Panc1 (cell line): Measurements from ENCODE around the gene WASF3.

Source experiments
- POLR2AphosphoS5 ChIP-seq: IDR thresholded peaks from 2 replicates; pipeline ENCODE4 v1.6.1; 2012; ENCODE audit warnings: mild to moderate bottlenecking, low read depth, low read length, moderate library complexity
- REST ChIP-seq, 2 experiments: IDR thresholded peaks; 2 replicates each; pipeline ENCODE4 v1.6.1; 2011 to 2012; ENCODE audit warnings: low read depth in 2 of 2, control low read depth in 1 of 2, low read length in 1 of 2, mild to moderate bottlenecking in 1 of 2, moderate library complexity in 1 of 2; ENCODE audit not compliant: insufficient read depth in 1 of 2
- SIN3A ChIP-seq: IDR thresholded peaks from 2 replicates; pipeline ENCODE4 v1.6.1; 2012; ENCODE audit warnings: low read depth, mild to moderate bottlenecking, low read length, moderate library complexity, borderline replicate concordance; ENCODE audit not compliant: insufficient read depth
- TCF7L2 ChIP-seq: IDR thresholded peaks from 2 replicates; pipeline ENCODE4 v1.6.1; 2011; ENCODE audit warnings: mild to moderate bottlenecking, low read depth, low read length, inconsistent platforms
- TF ChIP-seq, protein P1 (sequence below): fragments of 450-650 bp; IDR thresholded peaks from 2 replicates; pipeline ENCODE4 v1.5.1; 2017; ENCODE audit warnings: mild to moderate bottlenecking

- TF ChIP-seq, protein P1, sequence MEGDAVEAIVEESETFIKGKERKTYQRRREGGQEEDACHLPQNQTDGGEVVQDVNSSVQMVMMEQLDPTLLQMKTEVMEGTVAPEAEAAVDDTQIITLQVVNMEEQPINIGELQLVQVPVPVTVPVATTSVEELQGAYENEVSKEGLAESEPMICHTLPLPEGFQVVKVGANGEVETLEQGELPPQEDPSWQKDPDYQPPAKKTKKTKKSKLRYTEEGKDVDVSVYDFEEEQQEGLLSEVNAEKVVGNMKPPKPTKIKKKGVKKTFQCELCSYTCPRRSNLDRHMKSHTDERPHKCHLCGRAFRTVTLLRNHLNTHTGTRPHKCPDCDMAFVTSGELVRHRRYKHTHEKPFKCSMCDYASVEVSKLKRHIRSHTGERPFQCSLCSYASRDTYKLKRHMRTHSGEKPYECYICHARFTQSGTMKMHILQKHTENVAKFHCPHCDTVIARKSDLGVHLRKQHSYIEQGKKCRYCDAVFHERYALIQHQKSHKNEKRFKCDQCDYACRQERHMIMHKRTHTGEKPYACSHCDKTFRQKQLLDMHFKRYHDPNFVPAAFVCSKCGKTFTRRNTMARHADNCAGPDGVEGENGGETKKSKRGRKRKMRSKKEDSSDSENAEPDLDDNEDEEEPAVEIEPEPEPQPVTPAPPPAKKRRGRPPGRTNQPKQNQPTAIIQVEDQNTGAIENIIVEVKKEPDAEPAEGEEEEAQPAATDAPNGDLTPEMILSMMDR = no peak
- TF ChIP-seq REST (IDR thresholded peaks at IDR 0.05; ENCODE audit: insufficient read depth in 1 of 2, low read depth in 2 of 2, low read length in 1 of 2) (no peak), POLR2AphosphoS5 (no peak), SIN3A (no peak), TCF7L2 (no peak)
Observed at GRCh38 chr13:26551255-26551860, 6.1 kb upstream of the WASF3 start.
